ENCODE results near the gene CNNM4. TPM values are rescaled to one million over a fixed set of nuclear protein-coding genes. Genes with fewer than 3 reads are reported as not detected.

Gene CNNM4
- total RNA-seq, 1 donor from 2014 or later, result 5.9 TPM

DNA sequence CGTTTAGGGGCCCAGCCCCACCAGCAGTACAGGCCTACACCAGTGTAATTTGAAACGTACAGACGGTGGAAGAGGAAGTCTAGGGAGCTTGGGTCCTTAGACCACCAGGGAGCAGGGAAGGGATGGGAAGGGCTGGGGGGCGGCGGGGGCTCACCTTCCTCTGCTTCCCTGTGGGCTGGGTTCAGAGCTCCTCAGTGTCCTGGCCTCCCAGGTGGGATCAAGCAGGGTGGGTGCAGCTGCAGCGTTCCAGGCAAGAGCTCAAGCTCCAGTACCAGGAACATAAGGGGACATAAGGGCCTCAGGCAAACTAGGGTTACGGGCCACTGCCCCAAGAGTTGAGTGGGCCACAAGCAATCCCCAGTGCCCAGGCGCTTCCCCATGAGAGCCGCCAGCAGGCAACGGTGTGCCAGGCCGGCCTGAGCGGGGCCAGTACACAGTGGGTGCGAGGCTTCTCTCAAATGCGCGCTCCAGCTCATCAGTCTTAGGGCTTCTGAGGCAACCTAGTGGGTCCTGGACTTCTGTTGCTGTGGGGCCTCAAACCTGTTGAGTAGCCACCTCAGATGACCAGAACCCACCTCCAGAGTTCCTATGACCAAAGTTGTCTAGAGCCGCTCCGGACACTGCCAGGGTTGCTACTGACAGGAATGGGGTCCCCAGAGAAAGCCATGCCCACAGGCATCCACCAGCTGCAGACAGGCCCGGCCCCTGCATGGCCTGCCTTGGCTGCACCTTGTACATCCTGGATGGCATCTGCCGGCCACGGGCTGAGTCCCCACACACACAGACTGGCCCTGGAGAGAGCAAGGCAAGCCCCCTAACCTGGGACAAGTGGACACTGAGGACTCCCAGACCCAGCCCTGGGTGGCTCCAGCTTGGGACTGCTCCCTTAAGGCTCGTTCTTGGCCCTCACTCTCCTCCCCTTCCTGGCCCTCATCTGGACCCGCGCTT, 77.9 kb downstream of the CNNM4 start:
- Mint-ChIP-seq H3K27ac (ENCODE audit: unreplicated experiment) (no peak overlapping the region), H3K4me3 (ENCODE audit: unreplicated experiment) (no peak overlapping the region), H3K4me1 (ENCODE audit: unreplicated experiment) (peaks cover 5% of the 10 kb centered on the region), H3K36me3 (ENCODE audit: low read depth, unreplicated experiment) (peaks cover 5% of the 10 kb centered on the region), H3K9me3 (ENCODE audit: unreplicated experiment) (no peaks in the 10 kb centered on the region), H3K27me3 (ENCODE audit: unreplicated experiment) (peaks cover 1% of the 10 kb centered on the region)
- no peak for DNase-seq (ENCODE audit: low spot score)
- TF ChIP-seq, protein P1, sequence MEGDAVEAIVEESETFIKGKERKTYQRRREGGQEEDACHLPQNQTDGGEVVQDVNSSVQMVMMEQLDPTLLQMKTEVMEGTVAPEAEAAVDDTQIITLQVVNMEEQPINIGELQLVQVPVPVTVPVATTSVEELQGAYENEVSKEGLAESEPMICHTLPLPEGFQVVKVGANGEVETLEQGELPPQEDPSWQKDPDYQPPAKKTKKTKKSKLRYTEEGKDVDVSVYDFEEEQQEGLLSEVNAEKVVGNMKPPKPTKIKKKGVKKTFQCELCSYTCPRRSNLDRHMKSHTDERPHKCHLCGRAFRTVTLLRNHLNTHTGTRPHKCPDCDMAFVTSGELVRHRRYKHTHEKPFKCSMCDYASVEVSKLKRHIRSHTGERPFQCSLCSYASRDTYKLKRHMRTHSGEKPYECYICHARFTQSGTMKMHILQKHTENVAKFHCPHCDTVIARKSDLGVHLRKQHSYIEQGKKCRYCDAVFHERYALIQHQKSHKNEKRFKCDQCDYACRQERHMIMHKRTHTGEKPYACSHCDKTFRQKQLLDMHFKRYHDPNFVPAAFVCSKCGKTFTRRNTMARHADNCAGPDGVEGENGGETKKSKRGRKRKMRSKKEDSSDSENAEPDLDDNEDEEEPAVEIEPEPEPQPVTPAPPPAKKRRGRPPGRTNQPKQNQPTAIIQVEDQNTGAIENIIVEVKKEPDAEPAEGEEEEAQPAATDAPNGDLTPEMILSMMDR (IDR thresholded peaks at IDR 0.05; ENCODE audit: unreplicated experiment), result no peak

DNA sequence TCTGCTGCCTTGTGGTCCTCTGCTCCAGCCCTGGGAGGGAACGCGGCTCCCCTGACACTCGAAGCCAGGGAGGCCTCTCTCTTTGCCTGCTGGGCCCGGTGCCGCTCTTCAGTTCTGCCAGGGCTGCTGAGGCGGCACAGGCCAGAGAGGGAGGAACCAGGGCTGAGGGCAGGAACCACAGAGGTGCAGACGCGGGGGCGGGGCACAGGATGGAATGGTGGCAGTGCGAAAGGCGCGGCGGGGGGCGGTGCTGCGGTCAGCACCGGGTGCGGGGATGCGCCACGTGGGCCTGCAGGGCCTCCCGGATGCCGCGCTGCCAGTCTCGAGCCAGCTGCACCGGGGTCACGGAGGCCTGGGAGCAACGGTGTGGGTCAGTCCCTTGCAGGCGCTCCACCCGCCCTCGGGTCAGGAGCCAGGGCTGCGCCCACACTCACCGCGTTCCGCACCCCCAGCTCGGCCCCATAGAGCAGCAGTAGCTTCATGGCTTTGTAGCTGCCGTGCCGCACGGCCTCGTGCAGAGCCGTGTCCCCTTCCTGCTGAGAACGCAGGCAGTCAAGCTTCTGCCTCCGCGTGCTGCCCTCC, 78.7 kb downstream of the CNNM4 start:
- no peak for DNase-seq (ENCODE audit: low spot score)
- H3K9me3 Mint-ChIP-seq (ENCODE audit: unreplicated experiment), result no peaks in the 10 kb centered on the region
- no peak overlapping the region for H3K27ac Mint-ChIP-seq (ENCODE audit: unreplicated experiment)
- H3K4me3 Mint-ChIP-seq (ENCODE audit: unreplicated experiment), result no peak overlapping the region
- peaks cover 5% of the 10 kb centered on the region for H3K4me1 Mint-ChIP-seq (ENCODE audit: unreplicated experiment)
- TF ChIP-seq, protein P1 (IDR thresholded peaks at IDR 0.05; ENCODE audit: unreplicated experiment), result no peak
- H3K27me3 Mint-ChIP-seq (ENCODE audit: unreplicated experiment), result peaks cover 5% of the 10 kb centered on the region
- H3K36me3 Mint-ChIP-seq (ENCODE audit: low read depth, unreplicated experiment), result peaks cover 5% of the 10 kb centered on the region

DNA sequence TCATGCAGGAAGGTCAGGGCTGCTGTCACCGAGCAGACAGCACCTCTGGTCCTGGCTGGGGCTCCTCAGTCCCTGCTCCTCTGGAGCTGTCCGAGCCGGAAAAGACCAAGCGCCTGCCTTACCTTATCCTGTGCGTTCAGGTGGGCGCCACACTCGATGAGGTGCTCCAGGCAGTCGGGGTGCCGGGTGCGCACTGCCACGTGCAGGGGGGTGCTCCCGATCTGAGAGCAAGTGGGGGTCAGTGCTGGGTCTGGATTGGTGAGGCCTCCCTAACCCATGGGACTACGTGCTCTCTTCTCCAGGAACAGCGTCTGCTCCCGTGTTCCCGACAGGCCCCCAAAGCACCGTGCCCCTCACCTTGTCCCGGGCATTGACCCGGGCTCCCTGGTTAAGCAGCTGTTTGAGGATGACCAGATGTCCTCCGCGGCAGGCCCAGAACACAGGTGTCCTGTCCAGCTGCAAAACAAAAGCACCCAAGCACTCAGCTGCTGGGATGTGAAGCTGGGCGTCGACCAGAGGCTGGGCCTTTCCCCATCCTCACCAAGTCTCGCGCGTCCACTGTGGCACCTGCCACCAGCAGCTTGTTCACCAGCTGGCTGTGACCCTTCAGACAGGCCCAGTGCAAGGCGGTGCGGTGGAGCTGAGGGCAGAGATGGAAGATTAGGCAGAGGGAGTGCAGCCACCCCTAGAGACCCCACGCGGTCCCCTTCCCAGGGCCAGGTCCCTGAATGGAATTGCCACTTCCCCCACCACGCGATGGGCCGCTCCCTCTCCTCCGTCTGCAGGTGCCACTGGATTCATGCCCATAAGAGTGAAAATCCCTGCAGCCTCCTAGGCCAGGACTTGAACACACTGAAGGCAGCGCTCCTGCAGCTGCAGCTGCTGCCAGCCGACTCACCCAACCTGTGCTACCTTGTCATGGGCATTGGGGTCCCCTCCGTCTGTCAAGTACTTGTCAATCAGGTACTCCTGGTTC, 79.5 kb downstream of the CNNM4 start:
- Mint-ChIP-seq H3K4me1 (ENCODE audit: unreplicated experiment) (peaks cover 5% of the 10 kb centered on the region), H3K4me3 (ENCODE audit: unreplicated experiment) (peak overlapping the region; percentile 71)
- TF ChIP-seq, protein P1 (IDR thresholded peaks at IDR 0.05; ENCODE audit: unreplicated experiment), result no peak

DNA sequence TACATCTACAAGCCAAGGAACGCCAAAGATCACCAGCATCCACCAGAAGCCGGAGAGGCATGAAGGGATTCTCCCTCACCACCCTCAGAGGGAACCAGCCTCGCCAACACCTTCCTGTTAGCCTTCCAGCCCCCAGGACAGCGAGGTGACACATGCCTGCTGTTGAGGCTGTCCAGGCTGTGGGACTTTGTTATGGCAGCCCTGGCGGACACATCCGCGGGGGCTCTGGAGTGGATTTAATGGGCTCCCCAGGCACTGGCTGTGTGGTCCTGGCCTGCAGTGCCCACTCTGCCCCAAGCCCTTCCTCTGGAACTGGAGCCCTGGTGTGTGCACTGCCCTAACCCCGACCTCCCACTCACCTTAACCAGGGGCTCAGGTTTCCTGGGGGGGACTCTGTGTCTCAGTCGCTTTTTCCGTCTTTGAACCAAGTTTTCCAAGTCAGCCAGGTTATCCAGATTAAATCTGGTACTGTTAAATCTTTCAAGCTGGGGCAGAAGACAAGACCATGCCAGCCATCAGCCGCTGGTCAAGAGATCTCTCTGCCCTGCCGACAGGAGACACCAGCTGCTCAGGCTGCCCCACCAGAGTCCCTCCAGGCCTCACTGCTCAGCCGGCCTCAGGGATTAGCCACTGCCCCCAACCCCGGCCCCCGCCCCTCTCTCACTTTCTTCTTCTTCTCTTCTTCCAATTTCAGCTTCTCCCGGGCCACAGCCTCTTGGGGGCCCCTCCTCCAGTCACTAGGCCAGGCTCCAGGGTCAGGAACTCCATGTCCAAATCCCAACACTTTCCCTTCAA, 81.2 kb downstream of the CNNM4 start:
- H3K4me1 Mint-ChIP-seq (ENCODE audit: unreplicated experiment), result peaks cover 5% of the 10 kb centered on the region
- DNase-seq (ENCODE audit: low spot score), result no peak
- peaks cover 7% of the 10 kb centered on the region for H3K36me3 Mint-ChIP-seq (ENCODE audit: low read depth, unreplicated experiment)

More for the DNA sequence above, 79.5 kb downstream of the CNNM4 start:
- Mint-ChIP-seq H3K9me3 (ENCODE audit: unreplicated experiment) (no peaks in the 10 kb centered on the region), H3K36me3 (ENCODE audit: low read depth, unreplicated experiment) (peaks cover 5% of the 10 kb centered on the region), H3K27me3 (ENCODE audit: unreplicated experiment) (peaks cover 5% of the 10 kb centered on the region), H3K27ac (ENCODE audit: unreplicated experiment) (no peak overlapping the region)
- DNase-seq (ENCODE audit: low spot score), result no peak

More for the DNA sequence above, 81.2 kb downstream of the CNNM4 start:
- TF ChIP-seq, protein P1 (IDR thresholded peaks at IDR 0.05; ENCODE audit: unreplicated experiment), result no peak
- Mint-ChIP-seq H3K27me3 (ENCODE audit: unreplicated experiment) (peaks cover 5% of the 10 kb centered on the region), H3K4me3 (ENCODE audit: unreplicated experiment) (no peak overlapping the region), H3K27ac (ENCODE audit: unreplicated experiment) (no peak overlapping the region), H3K9me3 (ENCODE audit: unreplicated experiment) (no peaks in the 10 kb centered on the region)
